HEK293T (cell line): Measurements from ENCODE around the gene CPED1.

Experiments
- CTCF ChIA-PET: fragments of 350-600 bp; formaldehyde crosslinking; extraction: SDS; loops from one replicate; lab custom pipeline; 2021; ENCODE audit warnings: antibody characterized with exemption, inconsistent platforms; lab: Yijun Ruan, JAX
- POLR2A ChIA-PET: fragments of 350-600 bp; formaldehyde crosslinking; extraction: SDS; loops from one replicate; lab custom pipeline; 2020; ENCODE audit warnings: antibody characterized with exemption, inconsistent platforms; lab: Yijun Ruan, JAX
- DNase-seq: peaks from one replicate; pipeline ENCODE4 v3.0.0; 2012; ENCODE audit warnings: mixed read lengths; ENCODE audit errors: extremely low spot score
- ARNT ChIP-seq: fragments of 450-650 bp; IDR thresholded peaks from 2 replicates; pipeline ENCODE4 v1.6.1; 2017; ENCODE audit warnings: mild to moderate bottlenecking
- BHLHE40 ChIP-seq: fragments of 450-650 bp; IDR thresholded peaks from 2 replicates; pipeline ENCODE4 v1.6.1; 2016; ENCODE audit warnings: mild to moderate bottlenecking, moderate library complexity, borderline replicate concordance
- CTBP1 ChIP-seq: fragments of 450-650 bp; IDR thresholded peaks from 2 replicates; pipeline ENCODE4 v1.6.1; 2016; ENCODE audit warnings: borderline replicate concordance
- ELF4 ChIP-seq: fragments of 450-650 bp; IDR thresholded peaks from 2 replicates; pipeline ENCODE4 v1.6.1; 2017; ENCODE audit warnings: antibody characterized with exemption
- FOXA1 ChIP-seq: fragments of 450-650 bp; IDR thresholded peaks from 2 replicates; pipeline ENCODE4 v1.6.1; 2016; ENCODE audit warnings: mild to moderate bottlenecking
- FOXK2 ChIP-seq: fragments of 450-650 bp; IDR thresholded peaks from 2 replicates; pipeline ENCODE4 v1.6.1; 2016; ENCODE audit warnings: mild to moderate bottlenecking
- FOXM1 ChIP-seq: fragments of 450-650 bp; IDR thresholded peaks from 2 replicates; pipeline ENCODE4 v1.6.1; 2017; ENCODE audit warnings: mild to moderate bottlenecking, borderline replicate concordance
- HDGF ChIP-seq: fragments of 450-650 bp; IDR thresholded peaks from 2 replicates; pipeline ENCODE4 v1.6.1; 2017; ENCODE audit warnings: antibody characterized with exemption, borderline replicate concordance
- L3MBTL2 ChIP-seq: fragments of 450-650 bp; conservative IDR thresholded peaks from 2 replicates; pipeline ENCODE4 v1.6.1; 2016; ENCODE audit warnings: mild to moderate bottlenecking
- LEF1 ChIP-seq: fragments of 450-650 bp; IDR thresholded peaks from 2 replicates; pipeline ENCODE4 v1.6.1; 2017; ENCODE audit warnings: mild to moderate bottlenecking, borderline replicate concordance
- NFRKB ChIP-seq: fragments of 450-650 bp; IDR thresholded peaks from 2 replicates; pipeline ENCODE4 v1.6.1; 2016; ENCODE audit warnings: mild to moderate bottlenecking, moderate library complexity
- PKNOX1 ChIP-seq: fragments of 450-650 bp; IDR thresholded peaks from 2 replicates; pipeline ENCODE4 v1.6.1; 2016
- SP1 ChIP-seq: fragments of 450-650 bp; IDR thresholded peaks from 2 replicates; pipeline ENCODE4 v1.6.1; 2017
- SUZ12 ChIP-seq: fragments of 450-650 bp; IDR thresholded peaks from 2 replicates; pipeline ENCODE4 v1.6.1; 2016; ENCODE audit warnings: mild to moderate bottlenecking
- TARDBP ChIP-seq: fragments of 450-650 bp; IDR thresholded peaks from 2 replicates; pipeline ENCODE4 v1.6.1; 2016
- ZNF384 ChIP-seq: fragments of 450-650 bp; IDR thresholded peaks from 2 replicates; pipeline ENCODE4 v1.6.1; 2016

Gene CPED1

GRCh38 chr7:121327671-121328070 lies 339.2 kb downstream of the CPED1 start:
- no peak for DNase-seq
- ChIA-PET CTCF (interaction anchor here (0.5 kb wide), 1 partner anchor 217 kb away, joined by 3 read pairs; no protein-coding TSS in a partner anchor), POLR2A (no interaction called here)
- TF ChIP-seq ELF4, result no peak
- TF ChIP-seq BHLHE40, result no peak
- no peak for TF ChIP-seq FOXA1
- no peak for TF ChIP-seq ZNF384
- no peak for TF ChIP-seq FOXK2
- no peak for TF ChIP-seq SP1
- TF ChIP-seq LEF1, result no peak
- TF ChIP-seq L3MBTL2, result no peak
- TF ChIP-seq SUZ12, result no peak
- no peak for TF ChIP-seq FOXM1
- TF ChIP-seq NFRKB, result no peak
- TF ChIP-seq ARNT, result no peak
- TF ChIP-seq HDGF, result no peak

GRCh38 chr7:121328508-121329190 lies 340.1 kb downstream of the CPED1 start, which contains the start of gene WNT16:
Gene WNT16, plus strand, starts transcription at chr7:121329000. Its CDS starts 293 bp downstream, at chr7:121329293.
- ChIA-PET POLR2A (no interaction called here), CTCF (no interaction called here)
- no peak for TF ChIP-seq SUZ12
- no peak for TF ChIP-seq PKNOX1
- no peak for DNase-seq

GRCh38 chr7:121329191-121330052 lies 340.9 kb downstream of the CPED1 start:
- peak; percentile 21 for DNase-seq
- ChIA-PET POLR2A (no interaction called here), CTCF (interaction anchor here (0.5 to 1.1 kb wide), 3 partner anchors 15 to 245 kb away, joined by 3 to 4 read pairs (median 3); no protein-coding TSS in a partner anchor)
- TF ChIP-seq L3MBTL2, result no peak
- no peak for TF ChIP-seq CTBP1
- no peak for TF ChIP-seq ARNT
- TF ChIP-seq FOXK2, result no peak

- no peak for TF ChIP-seq FOXM1
- TF ChIP-seq BHLHE40, result no peak
- TF ChIP-seq NFRKB, result no peak
- TF ChIP-seq ARNT, result no peak
- TF ChIP-seq SUZ12, result no peak
- TF ChIP-seq TARDBP, result no peak
- no peak for TF ChIP-seq HDGF
- peak; percentile 81 for TF ChIP-seq ZNF384
- TF ChIP-seq L3MBTL2, result peak; percentile 85
- TF ChIP-seq SP1, result no peak
- peak; percentile 21 for DNase-seq
- CTCF ChIA-PET, result interaction anchor here (0.5 to 1.1 kb wide), 4 partner anchors 16 to 245 kb away, joined by 3 to 4 read pairs (median 3); no protein-coding TSS in a partner anchor
- POLR2A ChIA-PET, result no interaction called here
Measured at GRCh38 chr7:121330053-121330833, 341.7 kb downstream of the CPED1 start.

GRCh38 chr7:121331048-121331447 lies 342.5 kb downstream of the CPED1 start:
- ChIA-PET CTCF (interaction anchor here (0.6 kb wide), 1 partner anchor 70 kb away, joined by 3 read pairs; no protein-coding TSS in a partner anchor), POLR2A (no interaction called here)
- DNase-seq, result no peak
- TF ChIP-seq SP1 (no peak), HDGF (no peak), CTBP1 (no peak), TARDBP (no peak), ELF4 (no peak)

- POLR2A ChIA-PET, result no interaction called here
Measured at GRCh38 chr7:121331574-121331973, 343.1 kb downstream of the CPED1 start.

GRCh38 chr7:121334376-121334775 lies 345.9 kb downstream of the CPED1 start:
- DNase-seq, result no peak
- CTCF ChIA-PET, result no interaction called here
- POLR2A ChIA-PET, result no interaction called here
- TF ChIP-seq NFRKB (no peak), FOXA1 (no peak), FOXK2 (no peak), CTBP1 (no peak), TARDBP (no peak), PKNOX1 (no peak), SUZ12 (no peak), HDGF (no peak), LEF1 (no peak), BHLHE40 (no peak)

More at GRCh38 chr7:121331574-121331973, 343.1 kb downstream of the CPED1 start:
- DNase-seq, result no peak
- TF ChIP-seq HDGF, result no peak
- no peak for TF ChIP-seq SP1
- no peak for TF ChIP-seq L3MBTL2
- TF ChIP-seq ZNF384, result no peak
- no peak for TF ChIP-seq FOXK2
- TF ChIP-seq NFRKB, result no peak
- no peak for TF ChIP-seq LEF1
- no peak for TF ChIP-seq FOXA1
- CTCF ChIA-PET, result no interaction called here
